ENCODE measurements around the gene DOCK11.

DNA sequence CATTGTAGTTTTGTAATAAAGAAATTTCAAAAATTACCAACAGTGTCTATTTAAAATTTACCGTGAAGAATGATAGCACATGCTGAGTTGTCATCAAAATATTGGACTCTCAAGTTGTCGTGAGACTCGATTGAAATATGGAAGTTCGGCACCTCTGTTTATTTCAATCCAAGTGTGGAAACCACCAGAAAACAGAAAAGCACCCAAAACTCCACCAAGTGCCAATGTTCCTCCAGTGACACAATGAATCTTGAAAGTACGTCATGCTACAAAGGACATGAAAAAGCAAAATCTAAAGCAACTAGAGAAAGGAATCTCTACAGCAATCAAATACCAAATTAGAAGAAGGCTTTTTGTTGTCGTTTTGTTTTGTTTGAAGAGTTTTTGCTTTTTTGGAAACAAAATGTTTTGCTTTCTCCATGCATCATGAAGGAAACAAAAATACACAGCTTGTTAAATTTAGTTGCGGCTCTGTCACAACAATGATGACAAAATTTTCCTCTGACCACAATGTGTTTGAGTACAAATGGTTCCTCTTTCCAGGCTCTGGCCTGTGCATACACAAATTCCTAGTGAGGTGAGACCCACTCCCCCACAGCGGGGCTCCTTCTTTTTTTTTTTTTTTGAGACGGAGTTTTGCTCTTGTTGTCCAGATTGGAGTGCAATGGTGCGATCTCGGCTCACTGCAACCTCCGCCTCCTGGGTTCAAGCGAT is 222.2 kb downstream of the DOCK11 start:
- TF ChIP-seq, protein P1, sequence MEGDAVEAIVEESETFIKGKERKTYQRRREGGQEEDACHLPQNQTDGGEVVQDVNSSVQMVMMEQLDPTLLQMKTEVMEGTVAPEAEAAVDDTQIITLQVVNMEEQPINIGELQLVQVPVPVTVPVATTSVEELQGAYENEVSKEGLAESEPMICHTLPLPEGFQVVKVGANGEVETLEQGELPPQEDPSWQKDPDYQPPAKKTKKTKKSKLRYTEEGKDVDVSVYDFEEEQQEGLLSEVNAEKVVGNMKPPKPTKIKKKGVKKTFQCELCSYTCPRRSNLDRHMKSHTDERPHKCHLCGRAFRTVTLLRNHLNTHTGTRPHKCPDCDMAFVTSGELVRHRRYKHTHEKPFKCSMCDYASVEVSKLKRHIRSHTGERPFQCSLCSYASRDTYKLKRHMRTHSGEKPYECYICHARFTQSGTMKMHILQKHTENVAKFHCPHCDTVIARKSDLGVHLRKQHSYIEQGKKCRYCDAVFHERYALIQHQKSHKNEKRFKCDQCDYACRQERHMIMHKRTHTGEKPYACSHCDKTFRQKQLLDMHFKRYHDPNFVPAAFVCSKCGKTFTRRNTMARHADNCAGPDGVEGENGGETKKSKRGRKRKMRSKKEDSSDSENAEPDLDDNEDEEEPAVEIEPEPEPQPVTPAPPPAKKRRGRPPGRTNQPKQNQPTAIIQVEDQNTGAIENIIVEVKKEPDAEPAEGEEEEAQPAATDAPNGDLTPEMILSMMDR (IDR thresholded peaks at IDR 0.05; ENCODE audit: insufficient read depth, low read length), result no peak
- TF ChIP-seq POLR2AphosphoS5 (IDR thresholded peaks at IDR 0.05; ENCODE audit: low read depth), result no peak
